IPS DF 6.9 (cell line): Measurements from ENCODE around the gene RBM15B.
A peak's percentile ranks its signal among the peaks of the same experiment; 100 is the strongest.

Experiments used
- DNase-seq: peaks from one replicate; pipeline ENCODE4 v3.0.0-alpha.2; 2013; ENCODE audit warnings: low read depth, low spot score
- H3K27ac ChIP-seq: one replicate; pipeline ENCODE4 v1.5.1; 2013; ENCODE audit warnings: low read length, control low read depth
- H3K27me3 ChIP-seq: 2 replicates; pipeline ENCODE4 v1.6.1; 2013; ENCODE audit warnings: mild to moderate bottlenecking, low read length; ENCODE audit not compliant: control insufficient read depth, insufficient read depth
- H3K36me3 ChIP-seq: 2 replicates; pipeline ENCODE4 v1.6.1; 2013; ENCODE audit warnings: low read length; ENCODE audit not compliant: control insufficient read depth, insufficient read depth
- H3K4me1 ChIP-seq: 2 replicates; pipeline ENCODE4 v1.6.1; 2013; ENCODE audit warnings: low read length; ENCODE audit not compliant: control insufficient read depth, insufficient read depth
- H3K4me3 ChIP-seq: 2 replicates; pipeline ENCODE4 v1.5.1; 2013; ENCODE audit warnings: mild to moderate bottlenecking, low read length
- H3K9me3 ChIP-seq: 2 replicates; pipeline ENCODE4 v1.6.1; 2013; ENCODE audit warnings: low read length, inconsistent platforms; ENCODE audit not compliant: control insufficient read depth, insufficient read depth
- WGBS: extraction: QIAGEN DNeasy Blood & Tissue Kit; methylation state at CpG from one replicate; pipeline ENCODE4 v1.1.7; 2013; ENCODE audit warnings: mixed read lengths, missing lambda C conversion rate; ENCODE audit not compliant: insufficient read length, insufficient coverage; 5-methylcytosine and 5-hydroxymethylcytosine counted together

Gene RBM15B

GRCh38 chr3:51378065-51378464 lies 13.0 kb upstream of the RBM15B start:
- Histone ChIP-seq H3K4me1 (no peaks in the 10 kb centered on the region), H3K27me3 (no peaks in the 10 kb centered on the region), H3K4me3 (no peak overlapping the region), H3K9me3 (no peaks in the 10 kb centered on the region), H3K27ac (no peak overlapping the region), H3K36me3 (peaks cover 2% of the 10 kb centered on the region)
- DNase-seq: no peak
- WGBS: no CpG with 5 or more reads among the region's 5 CpGs

- no peak for DNase-seq
- WGBS: no CpG with 5 or more reads among the region's 2 CpGs
- Histone ChIP-seq H3K36me3 (peaks cover 2% of the 10 kb centered on the region), H3K9me3 (no peaks in the 10 kb centered on the region), H3K27me3 (no peaks in the 10 kb centered on the region), H3K4me1 (no peaks in the 10 kb centered on the region), H3K27ac (no peak overlapping the region), H3K4me3 (no peak overlapping the region)
Measured at GRCh38 chr3:51378726-51379125, 12.4 kb upstream of the RBM15B start.

- Histone ChIP-seq H3K4me3 (no peak overlapping the region), H3K27me3 (no peaks in the 10 kb centered on the region), H3K9me3 (no peaks in the 10 kb centered on the region), H3K4me1 (no peaks in the 10 kb centered on the region), H3K36me3 (peaks cover 2% of the 10 kb centered on the region), H3K27ac (no peak overlapping the region)
- no CpG with 5 or more reads among the region's 8 CpGs for WGBS
- DNase-seq: no peak
Measured at GRCh38 chr3:51379301-51379700, 11.8 kb upstream of the RBM15B start.

GRCh38 chr3:51379746-51380455 lies 11.2 kb upstream of the RBM15B start:
- no peaks in the 10 kb centered on the region for H3K9me3 ChIP-seq
- H3K36me3 ChIP-seq: peaks cover 2% of the 10 kb centered on the region
- no peak overlapping the region for H3K27ac ChIP-seq
- no peaks in the 10 kb centered on the region for H3K27me3 ChIP-seq
- no peak overlapping the region for H3K4me3 ChIP-seq
- WGBS: no CpG with 5 or more reads among the region's 8 CpGs
- H3K4me1 ChIP-seq: no peaks in the 10 kb centered on the region
- no peak for DNase-seq

- no CpG with 5 or more reads among the region's 15 CpGs for WGBS
- H3K4me1 ChIP-seq: no peaks in the 10 kb centered on the region
- no peaks in the 10 kb centered on the region for H3K9me3 ChIP-seq
- no peak for DNase-seq
- peaks cover 2% of the 10 kb centered on the region for H3K36me3 ChIP-seq
- H3K27ac ChIP-seq: no peak overlapping the region
- H3K27me3 ChIP-seq: no peaks in the 10 kb centered on the region
- no peak overlapping the region for H3K4me3 ChIP-seq
Measured at GRCh38 chr3:51380601-51381332, 10.3 kb upstream of the RBM15B start.

GRCh38 chr3:51381333-51381705 lies 9.8 kb upstream of the RBM15B start:
- WGBS: no CpG with 5 or more reads among the region's 18 CpGs
- no peak overlapping the region for H3K4me3 ChIP-seq
- H3K27ac ChIP-seq: no peak overlapping the region
- H3K9me3 ChIP-seq: no peaks in the 10 kb centered on the region
- H3K36me3 ChIP-seq: peaks cover 2% of the 10 kb centered on the region
- no peak for DNase-seq
- H3K4me1 ChIP-seq: no peaks in the 10 kb centered on the region
- H3K27me3 ChIP-seq: no peaks in the 10 kb centered on the region

GRCh38 chr3:51382076-51382745 lies 8.9 kb upstream of the RBM15B start:
- DNase-seq: no peak
- Histone ChIP-seq H3K4me1 (no peaks in the 10 kb centered on the region), H3K27ac (no peak overlapping the region), H3K36me3 (peaks cover 2% of the 10 kb centered on the region; the same call in 1 of the 2 replicates), H3K4me3 (no peak overlapping the region), H3K27me3 (no peaks in the 10 kb centered on the region), H3K9me3 (no peaks in the 10 kb centered on the region)
- WGBS: no CpG with 5 or more reads among the region's 4 CpGs

- WGBS: no CpG with 5 or more reads among the region's 3 CpGs
- Histone ChIP-seq H3K27ac (no peak overlapping the region), H3K27me3 (no peaks in the 10 kb centered on the region), H3K4me1 (no peaks in the 10 kb centered on the region), H3K4me3 (no peak overlapping the region), H3K9me3 (no peaks in the 10 kb centered on the region), H3K36me3 (peaks cover 7% of the 10 kb centered on the region)
- DNase-seq: no peak
Measured at GRCh38 chr3:51382947-51383578, 8.0 kb upstream of the RBM15B start.

GRCh38 chr3:51384055-51384725 lies 6.9 kb upstream of the RBM15B start:
- H3K27me3 ChIP-seq: no peaks in the 10 kb centered on the region
- H3K27ac ChIP-seq: no peak overlapping the region
- peaks cover 11% of the 10 kb centered on the region for H3K36me3 ChIP-seq
- H3K4me1 ChIP-seq: no peaks in the 10 kb centered on the region
- peak overlapping the region; percentile 60 for H3K4me3 ChIP-seq
- no peak for DNase-seq
- no CpG with 5 or more reads among the region's 29 CpGs for WGBS
- H3K9me3 ChIP-seq: no peaks in the 10 kb centered on the region
